Neuron (in vitro differentiated cells): Measurements from ENCODE around the gene KMT5C.

Experiments used
- H2AFZ ChIP-seq: one replicate; pipeline ENCODE4 v1.6.1; 2013; ENCODE audit warnings: low read depth, mild to moderate bottlenecking, inconsistent platforms, low read length, moderate library complexity
- H3K27me3 ChIP-seq: one replicate; pipeline ENCODE4 v1.6.1; 2013; ENCODE audit warnings: low read length; ENCODE audit not compliant: insufficient read depth
- H3K36me3 ChIP-seq: one replicate; pipeline ENCODE4 v1.6.1; 2013; ENCODE audit warnings: low read length; ENCODE audit not compliant: insufficient read depth
- H3K4me1 ChIP-seq: one replicate; pipeline ENCODE4 v1.6.1; 2013; ENCODE audit warnings: low read length; ENCODE audit not compliant: insufficient read depth
- H3K4me3 ChIP-seq: 2 replicates; pipeline ENCODE4 v1.5.1; 2013; ENCODE audit warnings: mild to moderate bottlenecking, low read length, moderate library complexity
- H3K9me3 ChIP-seq: one replicate; pipeline ENCODE4 v1.6.1; 2013; ENCODE audit warnings: low read length

Gene KMT5C

DNA sequence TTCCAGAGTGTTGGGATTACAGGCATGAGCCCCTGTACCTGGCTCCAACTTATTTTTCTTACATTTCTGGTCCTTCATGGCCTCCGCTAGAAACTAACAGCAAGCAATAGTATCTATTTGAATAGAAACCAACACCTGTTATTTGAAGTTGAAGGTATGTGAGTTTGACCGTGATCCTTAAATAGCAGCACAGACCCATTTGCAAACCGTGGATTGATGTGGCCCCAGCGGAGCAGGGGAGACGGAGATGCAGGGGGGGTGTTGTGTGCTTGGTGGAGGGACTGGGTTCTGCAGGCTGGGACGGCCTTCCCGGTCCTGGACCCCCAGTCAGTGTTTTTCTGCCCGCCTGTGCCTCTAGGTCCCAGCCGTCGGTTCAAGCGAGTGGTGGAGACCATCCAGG lies 31.4 kb upstream of the KMT5C start:
- Histone ChIP-seq H3K27me3 (no peaks in the 10 kb centered on the region), H2AFZ (no peak overlapping the region), H3K36me3 (peaks cover 56% of the 10 kb centered on the region), H3K4me3 (no peak overlapping the region), H3K4me1 (peaks cover 8% of the 10 kb centered on the region), H3K9me3 (peaks cover 8% of the 10 kb centered on the region)

DNA sequence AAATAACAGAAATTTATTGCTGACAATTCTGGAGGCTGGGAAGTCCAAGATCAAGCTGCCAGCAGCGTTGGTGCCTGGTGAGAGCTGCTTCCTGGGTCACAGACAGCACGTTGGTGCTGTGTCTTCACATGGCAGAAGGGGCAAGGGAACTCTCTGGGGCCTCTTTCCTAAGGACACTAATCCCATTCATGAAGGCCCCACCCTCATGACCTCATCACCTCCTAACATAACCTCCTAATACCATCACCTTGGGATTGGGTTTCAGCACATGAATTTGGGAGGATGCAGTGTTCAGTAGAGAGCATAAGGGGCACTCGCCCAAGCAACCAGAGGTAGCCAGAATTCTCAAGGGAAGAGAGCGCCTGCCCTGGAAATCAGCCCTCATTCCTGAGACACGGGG lies 30.2 kb upstream of the KMT5C start:
- Histone ChIP-seq H3K4me1 (peaks cover 8% of the 10 kb centered on the region), H3K36me3 (peaks cover 45% of the 10 kb centered on the region), H3K27me3 (no peaks in the 10 kb centered on the region), H3K9me3 (peaks cover 8% of the 10 kb centered on the region), H2AFZ (no peak overlapping the region), H3K4me3 (no peak overlapping the region)

DNA sequence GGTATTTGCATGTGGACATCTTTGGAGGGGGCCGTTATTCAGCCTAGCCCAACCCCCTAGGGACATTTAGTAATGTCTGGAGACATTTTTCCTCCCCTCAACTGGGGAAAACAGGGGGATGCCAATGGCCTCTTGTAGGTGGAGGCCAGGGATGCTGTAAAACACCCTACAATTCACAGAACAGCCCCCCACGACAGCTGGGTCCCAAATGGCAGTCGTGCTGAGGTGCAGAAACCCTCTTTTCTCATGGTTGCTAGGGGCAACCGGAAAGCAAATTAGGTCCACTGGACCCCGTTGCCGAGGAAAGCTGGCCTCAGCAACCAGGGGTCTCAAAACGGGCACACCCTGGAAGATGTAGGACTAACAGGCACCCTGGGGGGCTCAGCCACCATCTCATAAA lies 29.2 kb upstream of the KMT5C start:
- Histone ChIP-seq H2AFZ (no peak overlapping the region), H3K4me1 (peaks cover 8% of the 10 kb centered on the region), H3K4me3 (no peak overlapping the region), H3K27me3 (no peaks in the 10 kb centered on the region), H3K9me3 (peaks cover 8% of the 10 kb centered on the region), H3K36me3 (peaks cover 37% of the 10 kb centered on the region)

DNA sequence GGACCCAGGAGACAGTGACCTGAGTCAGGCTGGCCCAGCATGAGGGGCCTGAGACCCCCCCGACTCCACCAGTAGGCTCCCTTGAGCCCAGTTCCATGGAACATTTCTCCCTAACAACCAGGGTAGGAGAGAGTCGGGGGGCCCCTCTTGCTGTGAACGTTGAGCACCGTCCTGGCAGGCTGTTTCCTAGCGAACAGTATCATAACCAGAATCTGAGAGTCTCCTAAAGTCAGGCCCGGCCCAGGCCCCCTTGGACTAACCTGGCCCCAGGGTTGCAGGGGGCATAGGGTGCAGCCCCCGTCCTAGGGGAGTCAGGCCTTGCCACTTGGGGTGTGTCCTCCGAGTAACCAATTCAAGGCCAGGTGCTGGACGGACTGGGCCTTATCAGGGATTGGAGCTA lies 28.3 kb upstream of the KMT5C start:
- Histone ChIP-seq H3K36me3 (peaks cover 28% of the 10 kb centered on the region), H3K9me3 (peaks cover 8% of the 10 kb centered on the region), H3K27me3 (no peaks in the 10 kb centered on the region), H3K4me3 (no peak overlapping the region), H2AFZ (no peak overlapping the region), H3K4me1 (peaks cover 8% of the 10 kb centered on the region)

DNA sequence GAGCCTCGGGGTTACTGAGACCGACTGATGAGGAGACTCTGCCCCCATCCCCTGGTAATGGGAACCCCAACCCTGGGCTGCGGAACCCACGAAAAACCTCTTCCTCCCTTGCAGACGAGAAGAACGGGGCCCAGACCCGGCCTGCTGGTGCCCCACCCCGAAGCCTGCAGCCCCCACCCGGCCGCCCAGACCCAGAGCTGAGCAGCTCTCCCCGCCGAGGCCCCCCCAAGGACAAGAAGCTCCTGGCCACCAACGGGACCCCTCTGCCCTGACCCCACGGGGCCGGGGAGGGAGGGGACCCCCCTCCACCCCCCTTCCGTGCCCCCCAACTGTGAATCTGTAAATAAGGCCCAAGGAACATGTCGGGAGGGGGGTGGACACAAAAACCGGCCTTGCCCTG lies 27.9 kb upstream of the KMT5C start:
- Histone ChIP-seq H3K9me3 (peaks cover 6% of the 10 kb centered on the region), H3K4me1 (peaks cover 8% of the 10 kb centered on the region), H3K36me3 (peaks cover 24% of the 10 kb centered on the region), H2AFZ (no peak overlapping the region), H3K4me3 (no peak overlapping the region), H3K27me3 (no peaks in the 10 kb centered on the region)

DNA sequence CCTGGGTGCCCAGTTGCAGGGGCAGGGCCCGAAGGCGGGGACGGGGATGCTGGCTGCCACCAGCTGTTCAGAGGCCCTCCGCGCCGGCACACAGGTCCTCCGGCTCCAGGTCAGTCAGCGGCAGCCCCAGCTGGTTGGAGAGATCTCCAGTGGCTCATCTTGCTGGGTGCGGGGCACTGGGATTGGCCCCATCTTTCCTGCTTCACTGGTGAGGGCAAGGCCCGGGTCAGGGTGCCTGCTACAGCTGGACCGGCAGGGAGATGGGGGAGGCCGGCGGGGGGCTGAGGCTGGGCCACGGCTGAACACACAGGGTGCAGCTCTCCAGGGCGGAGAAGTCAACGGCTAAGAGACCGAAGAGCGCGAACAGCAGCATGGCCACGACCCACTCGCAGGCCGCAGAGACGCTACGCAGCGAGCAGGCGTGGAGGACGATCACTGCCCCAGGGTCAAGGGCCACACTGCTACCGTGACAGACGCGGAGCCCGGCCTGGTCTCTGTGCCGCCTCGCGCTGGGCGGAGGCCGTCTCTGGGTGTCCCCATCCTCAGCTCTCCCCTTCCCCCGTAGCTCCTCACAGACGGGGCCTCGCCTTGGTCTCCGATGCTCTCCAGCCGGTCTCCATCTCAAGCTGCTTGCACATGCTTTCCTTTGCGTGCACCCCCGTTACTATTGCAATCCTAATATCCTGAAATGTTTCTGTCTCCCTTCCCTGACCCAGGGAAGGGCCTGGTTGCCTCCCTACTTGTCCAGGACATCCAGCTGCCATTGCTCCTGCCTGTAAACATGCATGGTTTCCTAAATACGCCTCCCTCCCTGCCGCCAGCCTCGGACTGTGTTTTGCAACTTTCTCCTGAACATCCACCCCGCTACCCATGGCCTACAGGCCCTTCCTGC lies 26.8 kb upstream of the KMT5C start:
- Histone ChIP-seq H3K4me3 (no peak overlapping the region), H3K36me3 (peaks cover 15% of the 10 kb centered on the region)

DNA sequence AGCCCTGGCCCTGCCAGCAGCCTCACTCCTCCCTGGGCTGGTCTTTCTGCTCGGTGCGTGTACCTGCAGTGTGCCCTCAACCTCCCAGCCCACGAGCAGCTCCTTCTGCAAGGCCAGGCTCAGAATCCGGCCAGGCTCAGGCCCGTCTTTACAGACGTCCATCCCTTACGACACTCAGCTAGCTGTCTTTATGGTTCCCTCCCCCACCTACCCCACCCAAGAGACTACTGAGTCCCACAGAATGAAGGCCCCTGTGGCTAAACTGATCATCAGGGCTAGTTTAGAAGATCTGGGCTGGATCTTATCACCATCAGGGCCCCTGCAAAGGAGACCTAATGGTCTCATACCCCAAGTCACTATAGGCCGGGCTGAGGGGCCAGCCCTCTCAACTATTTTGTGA lies 25.3 kb upstream of the KMT5C start:
- Histone ChIP-seq H2AFZ (no peak overlapping the region), H3K27me3 (no peaks in the 10 kb centered on the region), H3K4me3 (no peak overlapping the region), H3K9me3 (peaks cover 1% of the 10 kb centered on the region), H3K4me1 (peaks cover 8% of the 10 kb centered on the region), H3K36me3 (peaks cover 3% of the 10 kb centered on the region)

More for the DNA sequence above, 26.8 kb upstream of the KMT5C start:
- H2AFZ ChIP-seq, result no peak overlapping the region
- peaks cover 6% of the 10 kb centered on the region for H3K9me3 ChIP-seq
- peaks cover 8% of the 10 kb centered on the region for H3K4me1 ChIP-seq
- H3K27me3 ChIP-seq, result no peaks in the 10 kb centered on the region

DNA sequence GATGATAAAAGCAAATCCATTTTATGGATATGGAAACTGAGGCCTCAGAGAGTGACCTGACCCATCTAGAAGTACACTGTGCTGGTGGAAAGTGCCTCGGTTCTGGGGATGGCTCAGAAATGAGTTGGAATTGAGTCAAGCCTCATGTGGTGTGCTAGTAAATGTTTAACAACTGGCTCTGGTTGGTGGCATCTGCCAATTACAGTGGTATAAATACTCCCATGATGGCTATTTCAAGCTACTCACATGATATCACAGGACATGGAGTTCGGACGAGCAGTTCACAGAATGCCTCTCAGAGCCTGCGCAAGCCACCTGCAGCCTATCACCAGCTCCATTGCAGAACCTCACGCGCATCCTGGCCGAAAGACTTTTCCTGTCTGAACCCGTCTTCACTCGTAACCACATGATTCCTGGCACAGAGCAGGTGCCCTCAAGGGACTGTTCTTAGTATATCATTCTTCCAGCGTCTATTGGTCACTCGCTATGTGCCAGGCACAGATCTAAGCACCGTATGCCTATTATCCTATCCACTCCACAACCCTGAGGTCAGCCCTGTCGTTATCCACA lies 23.6 kb upstream of the KMT5C start:
- Histone ChIP-seq H3K4me1 (no peaks in the 10 kb centered on the region), H3K9me3 (no peaks in the 10 kb centered on the region), H2AFZ (no peak overlapping the region), H3K36me3 (peaks cover 2% of the 10 kb centered on the region), H3K27me3 (no peaks in the 10 kb centered on the region), H3K4me3 (no peak overlapping the region)

DNA sequence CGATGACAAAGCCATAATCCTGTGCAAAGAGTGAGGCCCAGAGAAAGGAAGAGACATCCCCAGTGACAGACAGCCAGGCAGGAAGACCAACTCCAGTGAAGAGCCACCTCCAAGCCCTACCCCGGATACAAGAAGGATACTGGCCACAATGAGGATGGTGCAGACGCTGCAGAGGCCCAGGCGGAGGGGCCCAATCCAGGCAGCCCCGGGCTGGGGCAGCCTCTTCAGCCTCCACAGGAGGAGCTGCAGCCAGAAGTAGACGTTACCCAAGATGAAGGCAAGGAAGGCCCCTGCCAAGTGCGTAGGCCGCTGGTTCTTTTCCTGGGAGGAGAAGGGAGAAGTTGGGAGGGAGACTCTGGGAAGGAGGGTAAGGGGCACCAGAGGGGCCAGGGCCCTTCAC lies 23.0 kb upstream of the KMT5C start:
- no peaks in the 10 kb centered on the region for H3K4me1 ChIP-seq
- no peak overlapping the region for H2AFZ ChIP-seq
- H3K9me3 ChIP-seq, result no peaks in the 10 kb centered on the region
- H3K4me3 ChIP-seq, result no peak overlapping the region
- peaks cover 5% of the 10 kb centered on the region for H3K27me3 ChIP-seq
- peaks cover 2% of the 10 kb centered on the region for H3K36me3 ChIP-seq

DNA sequence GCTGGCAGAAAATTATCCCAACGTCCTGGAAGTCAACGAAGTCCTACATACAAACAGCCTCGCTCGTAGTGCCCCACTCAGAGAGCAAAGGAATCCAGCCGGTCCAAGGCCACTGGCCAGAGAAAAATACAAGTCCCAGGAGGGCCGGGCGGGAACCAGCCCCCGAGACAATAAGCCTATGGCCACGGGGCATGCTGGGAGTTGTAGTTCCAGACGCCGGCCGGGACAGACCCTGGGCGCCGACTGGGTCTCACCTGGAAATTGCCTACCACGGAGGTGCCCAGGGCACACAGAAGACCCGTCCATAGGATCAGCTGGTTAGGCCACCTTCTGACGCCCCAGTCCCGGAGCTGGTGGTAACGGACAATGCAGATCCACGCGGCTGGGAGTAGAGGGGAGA lies 19.9 kb upstream of the KMT5C start:
- Histone ChIP-seq H3K4me3 (no peak overlapping the region), H3K4me1 (no peaks in the 10 kb centered on the region), H3K27me3 (peaks cover 15% of the 10 kb centered on the region), H3K36me3 (no peaks in the 10 kb centered on the region), H3K9me3 (no peaks in the 10 kb centered on the region), H2AFZ (no peak overlapping the region)

DNA sequence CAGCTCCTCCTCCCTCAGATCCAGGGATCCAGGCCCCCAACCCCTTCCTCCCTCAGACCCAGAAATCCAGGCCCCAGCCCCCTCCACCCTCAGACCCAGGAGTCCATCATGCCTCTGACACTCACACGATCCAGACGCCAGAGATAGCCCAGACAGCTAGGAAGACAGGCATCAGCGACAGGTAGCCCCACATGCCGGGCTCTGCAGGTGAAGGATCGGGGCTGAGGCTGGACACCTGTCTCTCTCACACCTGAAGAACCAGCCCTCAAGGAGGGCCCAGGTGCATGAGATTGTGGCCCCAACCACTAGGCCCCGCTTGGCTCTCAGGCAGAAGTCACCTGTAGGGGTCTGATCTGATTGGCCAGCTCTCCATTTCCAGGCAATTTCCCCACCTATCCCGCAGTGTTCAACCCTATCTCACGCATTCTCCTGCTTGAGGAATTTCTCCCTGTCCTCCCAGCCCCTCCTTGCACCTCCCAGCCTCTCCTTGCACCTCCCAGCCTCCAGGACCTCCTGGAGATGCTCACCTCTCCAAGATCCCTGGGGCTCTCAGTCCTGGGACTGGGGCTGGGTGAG lies 18.7 kb upstream of the KMT5C start:
- H3K4me3 ChIP-seq, result no peak overlapping the region

DNA sequence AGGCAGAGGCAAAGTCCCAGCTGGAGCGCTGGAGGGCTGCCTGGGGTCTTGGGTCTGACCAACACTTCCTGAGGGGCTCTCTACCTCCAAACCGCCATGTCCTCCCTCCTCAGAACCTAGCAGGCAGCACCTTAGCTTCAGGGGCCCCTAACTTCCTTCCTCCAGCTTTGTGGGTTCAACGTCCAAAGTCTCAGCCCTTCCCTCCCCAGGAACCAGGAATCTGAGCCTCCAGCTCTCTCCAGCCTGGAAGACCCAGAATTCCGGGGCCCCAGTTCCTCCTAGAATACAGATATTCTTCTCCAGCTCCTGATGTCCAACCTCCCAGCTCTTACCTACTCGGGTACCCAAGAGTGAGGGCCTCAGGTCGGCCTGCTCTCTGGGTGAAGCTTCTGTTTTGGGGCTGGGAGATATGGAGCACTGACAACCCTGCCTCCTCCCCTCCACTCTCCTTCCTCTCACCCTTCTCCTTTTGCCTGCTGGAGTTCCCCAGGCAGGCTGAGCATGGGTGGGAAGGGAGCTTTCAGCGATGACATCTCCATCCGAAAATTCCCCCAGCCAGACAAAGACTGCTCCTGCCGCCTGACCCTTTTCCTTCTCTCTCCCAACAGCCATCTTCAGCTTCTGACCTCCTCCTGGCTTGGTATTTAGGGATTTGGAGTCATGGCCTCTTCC lies 18.1 kb upstream of the KMT5C start:
- no peaks in the 10 kb centered on the region for H3K9me3 ChIP-seq
- peaks cover 15% of the 10 kb centered on the region for H3K27me3 ChIP-seq
- H3K4me1 ChIP-seq, result no peaks in the 10 kb centered on the region
- H3K4me3 ChIP-seq, result no peak overlapping the region
- no peaks in the 10 kb centered on the region for H3K36me3 ChIP-seq
- no peak overlapping the region for H2AFZ ChIP-seq

More for the DNA sequence above, 18.7 kb upstream of the KMT5C start:
- H3K36me3 ChIP-seq, result no peaks in the 10 kb centered on the region
- H2AFZ ChIP-seq, result no peak overlapping the region
- H3K4me1 ChIP-seq, result no peaks in the 10 kb centered on the region
- peaks cover 15% of the 10 kb centered on the region for H3K27me3 ChIP-seq
- no peaks in the 10 kb centered on the region for H3K9me3 ChIP-seq
